HG03175 (cell line): ENCODE data around the gene DDX49.
"Not testable (repeated sequence)": the region's sequence is repeated elsewhere in the genome, so short reads cannot be mapped to it uniquely, and the experiment has no call there.

Experiments
- ATAC-seq: cut with Tn5 transposase; IDR thresholded peaks from one replicate; pipeline ENCODE4 v1.9.1; 2021; ENCODE audit warnings: mild to moderate bottlenecking, moderate library complexity; ENCODE audit not compliant: unreplicated experiment

The DDX49 gene

DNA sequence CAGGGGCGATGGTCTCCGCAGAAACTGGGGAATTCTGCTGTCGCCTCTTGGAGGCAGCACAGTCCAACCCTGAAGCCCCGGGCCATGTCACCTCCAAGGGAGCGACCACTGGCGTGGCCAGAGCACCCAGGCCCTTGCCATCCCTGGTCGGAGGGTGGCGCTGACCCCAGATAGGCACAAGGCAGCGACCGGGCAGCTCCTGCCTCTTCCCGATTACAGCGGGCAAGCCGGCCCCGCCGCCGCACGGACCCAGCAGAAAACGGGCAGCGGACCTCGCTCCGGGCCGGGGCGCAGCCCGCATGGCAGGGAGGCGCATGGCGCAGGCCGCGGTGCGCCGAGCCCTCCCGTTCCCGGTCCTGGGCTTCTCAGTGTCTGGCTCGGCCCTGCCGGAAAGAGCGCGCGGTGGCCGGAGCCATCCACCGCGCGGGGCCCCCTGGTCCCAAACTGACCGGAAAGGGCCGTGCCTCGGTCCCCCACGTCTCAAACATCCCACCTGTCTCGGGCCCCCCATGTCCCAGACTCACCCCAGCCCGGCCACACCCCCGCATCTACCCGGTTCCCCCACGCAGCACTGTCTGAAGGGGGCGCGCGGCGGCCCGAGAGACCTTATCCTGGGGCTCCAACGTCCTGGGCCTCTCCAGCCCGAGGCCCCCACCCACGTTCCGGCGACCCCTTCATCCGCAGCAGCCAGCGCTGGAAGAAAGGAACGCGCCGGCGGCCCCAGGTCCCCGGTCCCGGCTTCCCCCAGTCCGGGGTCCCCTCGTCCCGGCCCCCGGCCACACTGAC lies 24.3 kb upstream of the DDX49 start:
- ATAC-seq, result no peak

DNA sequence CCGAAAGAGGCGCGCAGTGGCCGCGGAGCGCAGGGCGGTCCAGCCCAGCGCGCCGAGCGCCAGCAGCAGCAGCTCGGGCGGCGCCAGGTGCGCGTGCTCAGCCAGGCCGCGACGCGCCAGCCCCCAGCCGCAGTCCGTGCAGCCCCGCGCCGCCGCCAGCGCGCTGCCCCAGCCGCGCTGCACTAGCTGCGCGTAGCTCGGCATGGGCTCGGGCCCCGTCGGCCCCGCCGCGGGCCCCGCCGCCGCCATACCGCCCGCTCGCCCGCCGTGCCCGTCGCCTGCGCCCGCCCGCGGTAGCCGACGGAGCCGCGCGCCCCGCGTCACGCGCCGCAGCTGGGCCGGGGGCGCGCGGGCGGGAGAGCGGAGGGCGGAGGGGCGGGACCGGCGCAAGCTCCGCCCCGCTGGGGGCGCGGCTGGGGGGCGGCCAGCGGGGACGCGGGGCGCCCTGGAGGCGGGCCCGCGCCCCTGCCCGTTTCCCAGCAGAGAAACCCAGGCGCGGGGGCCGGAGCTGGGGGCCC lies 23.6 kb upstream of the DDX49 start, which contains the start of gene CERS1:
Gene CERS1 (minus strand): TSS at position 335 of the 518 bp plus-strand sequence. CDS start 86 bp downstream, at position 249.
- no peak for ATAC-seq

DNA sequence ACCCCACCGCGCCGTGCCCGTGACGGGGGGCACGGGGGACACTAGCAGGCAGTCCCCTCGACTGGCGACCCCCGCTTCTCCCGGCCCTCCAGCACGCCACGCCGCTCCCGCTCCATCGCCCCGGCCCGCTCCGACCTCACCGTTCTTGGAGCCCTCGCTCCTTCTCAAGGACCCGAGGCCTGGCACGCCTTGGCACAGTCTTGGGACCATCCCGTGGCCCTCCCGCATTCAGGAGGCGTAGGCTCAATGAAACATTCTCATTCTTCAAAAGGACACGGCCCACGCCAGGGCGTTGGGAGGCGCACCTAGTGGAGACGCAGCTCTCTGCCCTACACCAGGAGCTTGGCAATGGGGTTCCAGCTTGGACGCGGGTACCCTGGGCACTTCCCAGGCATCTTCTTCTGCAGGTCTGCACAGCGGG lies 23.1 kb upstream of the DDX49 start:
- no peak for ATAC-seq

GRCh38 chr19:18897094-18898029 lies 22.2 kb upstream of the DDX49 start:
- no peak for ATAC-seq

- ATAC-seq, result no peak
Observed at GRCh38 chr19:18898081-18898606, 21.4 kb upstream of the DDX49 start.

- ATAC-seq, result no peak
Observed at GRCh38 chr19:18898607-18899408, 20.7 kb upstream of the DDX49 start.

GRCh38 chr19:18899624-18900560 lies 19.6 kb upstream of the DDX49 start:
- no peak for ATAC-seq

DNA sequence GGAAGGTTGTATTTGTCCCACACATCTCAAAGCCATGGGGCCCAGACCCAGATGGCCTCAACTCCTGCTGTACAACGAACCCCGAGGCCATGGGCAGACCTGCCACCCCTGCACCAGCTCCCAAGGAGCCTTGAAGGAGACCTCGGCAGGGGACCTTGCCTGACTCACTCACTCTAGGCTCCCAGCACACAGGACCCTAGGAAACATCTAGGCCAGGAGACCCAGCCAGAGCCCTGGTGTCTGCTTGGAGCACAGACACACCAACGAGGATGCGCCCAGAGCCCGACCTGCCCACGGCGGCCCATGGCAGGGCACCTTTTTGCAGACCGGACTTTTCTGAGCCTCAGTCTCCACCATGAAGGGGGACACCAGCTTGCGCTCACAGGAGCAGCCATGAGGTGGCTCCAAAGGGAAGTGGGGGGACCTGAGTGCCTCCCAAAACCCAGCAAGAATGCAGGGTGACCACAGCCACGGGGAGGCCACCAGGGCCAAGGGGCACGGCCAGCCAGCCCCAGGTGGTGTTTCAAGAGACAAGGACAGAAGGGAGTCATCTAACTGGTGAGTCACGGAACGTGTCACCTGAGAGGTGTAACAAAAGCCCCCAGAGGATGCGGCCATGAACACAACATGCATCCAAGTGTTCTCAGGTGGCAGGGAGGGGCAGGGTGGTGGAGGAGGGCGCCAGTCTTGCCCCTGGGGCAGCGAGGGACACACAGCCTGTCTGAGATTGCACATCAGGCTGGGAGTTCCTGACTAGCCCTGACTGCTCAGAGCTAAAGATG lies 18.6 kb upstream of the DDX49 start:
- no peak for ATAC-seq

- no peak for ATAC-seq
Observed at GRCh38 chr19:18901491-18901890, 18.0 kb upstream of the DDX49 start.

GRCh38 chr19:18902519-18902918 lies 17.0 kb upstream of the DDX49 start:
- not testable (repeated sequence) for ATAC-seq

GRCh38 chr19:18903156-18904037 lies 16.1 kb upstream of the DDX49 start:
- ATAC-seq, result no peak

- ATAC-seq, result no peak
Observed at GRCh38 chr19:18904334-18905057, 15.0 kb upstream of the DDX49 start.

- no peak for ATAC-seq
Observed at GRCh38 chr19:18905058-18905456, 14.5 kb upstream of the DDX49 start.

- ATAC-seq, result no peak
Observed at GRCh38 chr19:18905513-18906236, 13.8 kb upstream of the DDX49 start.

- ATAC-seq, result no peak
Observed at GRCh38 chr19:18906605-18907519, 12.7 kb upstream of the DDX49 start.
